Peyer's patch (tissue), 4 donors: Measurements from ENCODE around the gene CCDC110.

Experiments used
- POLR2A ChIP-seq, 2 donors: fragments of 450-650 bp; IDR thresholded peaks; one replicate each; pipeline ENCODE4 v1.5.1; 2017; ENCODE audit warnings: antibody characterized with exemption in 2 of 2, mild to moderate bottlenecking in 2 of 2, moderate library complexity in 2 of 2
- TF ChIP-seq, protein P1 (sequence below), 6 experiments: fragments of 450-650 bp in 4 of 6; fragments of 200-600 bp in 2 of 6; sonication (generic) in 1 of 6; IDR thresholded peaks; one replicate each; pipeline ENCODE4 v1.5.1; 2017 to 2019; ENCODE audit warnings: antibody characterized with exemption in 6 of 6, mild to moderate bottlenecking in 3 of 6, moderate library complexity in 1 of 6

DNA sequence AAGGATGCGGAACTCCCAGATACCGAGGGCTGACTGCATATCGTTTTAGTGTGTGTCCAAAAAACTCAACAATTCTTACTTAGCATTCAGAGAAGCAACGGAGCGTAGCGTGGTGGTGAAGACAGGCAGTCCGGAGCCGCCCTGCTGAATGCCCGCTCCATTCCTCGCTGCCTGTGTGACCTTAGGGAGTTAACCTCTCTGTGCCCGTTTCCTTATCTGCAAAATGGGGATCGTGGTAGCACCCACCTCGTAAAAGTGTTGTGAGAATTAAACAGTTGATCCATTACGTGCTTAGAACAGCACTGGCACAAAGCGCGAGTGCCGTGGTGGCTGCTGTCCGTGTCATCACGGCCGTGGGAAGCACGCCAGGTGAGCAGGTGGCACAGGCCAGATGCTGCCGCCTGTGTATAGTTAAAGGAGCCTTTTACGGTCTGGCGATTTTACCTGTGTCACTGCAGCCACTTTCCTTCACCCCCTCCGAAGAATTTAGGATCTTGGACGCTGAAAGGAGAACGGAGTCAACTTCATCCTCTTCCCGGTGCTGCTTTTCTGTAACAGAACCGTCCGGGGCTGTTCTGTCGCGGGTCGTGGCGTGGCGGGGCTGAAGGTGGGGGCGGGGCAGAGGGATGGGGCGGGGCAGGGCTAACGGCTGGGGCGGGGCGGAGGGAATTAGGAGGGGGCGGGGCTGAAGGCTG is 885 bp downstream of the CCDC110 start:
- TF ChIP-seq, protein P1, sequence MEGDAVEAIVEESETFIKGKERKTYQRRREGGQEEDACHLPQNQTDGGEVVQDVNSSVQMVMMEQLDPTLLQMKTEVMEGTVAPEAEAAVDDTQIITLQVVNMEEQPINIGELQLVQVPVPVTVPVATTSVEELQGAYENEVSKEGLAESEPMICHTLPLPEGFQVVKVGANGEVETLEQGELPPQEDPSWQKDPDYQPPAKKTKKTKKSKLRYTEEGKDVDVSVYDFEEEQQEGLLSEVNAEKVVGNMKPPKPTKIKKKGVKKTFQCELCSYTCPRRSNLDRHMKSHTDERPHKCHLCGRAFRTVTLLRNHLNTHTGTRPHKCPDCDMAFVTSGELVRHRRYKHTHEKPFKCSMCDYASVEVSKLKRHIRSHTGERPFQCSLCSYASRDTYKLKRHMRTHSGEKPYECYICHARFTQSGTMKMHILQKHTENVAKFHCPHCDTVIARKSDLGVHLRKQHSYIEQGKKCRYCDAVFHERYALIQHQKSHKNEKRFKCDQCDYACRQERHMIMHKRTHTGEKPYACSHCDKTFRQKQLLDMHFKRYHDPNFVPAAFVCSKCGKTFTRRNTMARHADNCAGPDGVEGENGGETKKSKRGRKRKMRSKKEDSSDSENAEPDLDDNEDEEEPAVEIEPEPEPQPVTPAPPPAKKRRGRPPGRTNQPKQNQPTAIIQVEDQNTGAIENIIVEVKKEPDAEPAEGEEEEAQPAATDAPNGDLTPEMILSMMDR (IDR thresholded peaks at IDR 0.05) = no peak
- TF ChIP-seq POLR2A (IDR thresholded peaks at IDR 0.05) = no peak
